Memory B cell (primary cell): ENCODE results near the gene WDFY2.

Experiments used
- ATAC-seq: fragments of 150-1000 bp; cut with Tn5 transposase; 2 replicates; pipeline ENCODE4 v1.10.0; 2021; ENCODE audit warnings: low read depth, mild to moderate bottlenecking, moderate library complexity
- DNase-seq, 2 donors: peaks; one replicate each; pipeline ENCODE4 v3.0.0; 2022; ENCODE audit warnings: low spot score in 2 of 2
- H3K27ac Mint-ChIP-seq: one replicate; pipeline ENCODE4 v1.8.0; 2022; ENCODE audit warnings: mild to moderate bottlenecking, moderate library complexity, mixed read lengths
- H3K27me3 Mint-ChIP-seq: one replicate; pipeline ENCODE4 v1.8.0; 2022; ENCODE audit warnings: mixed read lengths
- H3K36me3 Mint-ChIP-seq: one replicate; pipeline ENCODE4 v1.8.0; 2022; ENCODE audit warnings: mild to moderate bottlenecking, mixed read lengths
- H3K4me1 Mint-ChIP-seq: one replicate; pipeline ENCODE4 v1.8.0; 2022; ENCODE audit warnings: mixed read lengths
- H3K4me3 Mint-ChIP-seq: one replicate; pipeline ENCODE4 v1.8.0; 2022; ENCODE audit warnings: mild to moderate bottlenecking, moderate library complexity, mixed read lengths
- H3K9me3 Mint-ChIP-seq: one replicate; pipeline ENCODE4 v1.8.0; 2022; ENCODE audit warnings: mixed read lengths

Gene WDFY2

GRCh38 chr13:51719394-51719793, 135.1 kb downstream of the WDFY2 start:
- Mint-ChIP-seq H3K4me1 (peaks cover 3% of the 10 kb centered on the region), H3K27me3 (no peaks in the 10 kb centered on the region), H3K9me3 (no peaks in the 10 kb centered on the region), H3K4me3 (no peak overlapping the region), H3K36me3 (peaks cover 15% of the 10 kb centered on the region), H3K27ac (peak overlapping the region; percentile 72)
- ATAC-seq (no peak), DNase-seq (no peak)

- H3K4me1 Mint-ChIP-seq: peaks cover 3% of the 10 kb centered on the region
- no peaks in the 10 kb centered on the region for H3K9me3 Mint-ChIP-seq
- ATAC-seq (peak; percentile 38), DNase-seq (no peak)
- no peaks in the 10 kb centered on the region for H3K27me3 Mint-ChIP-seq
- H3K27ac Mint-ChIP-seq: peak overlapping the region; percentile 72
- H3K4me3 Mint-ChIP-seq: no peak overlapping the region
- H3K36me3 Mint-ChIP-seq: peaks cover 21% of the 10 kb centered on the region
Measured at GRCh38 chr13:51721496-51721895, 137.2 kb downstream of the WDFY2 start.

- no peak overlapping the region for H3K27ac Mint-ChIP-seq
- DNase-seq (no peak), ATAC-seq (no peak)
- no peaks in the 10 kb centered on the region for H3K9me3 Mint-ChIP-seq
- peaks cover 3% of the 10 kb centered on the region for H3K4me1 Mint-ChIP-seq
- H3K27me3 Mint-ChIP-seq: no peaks in the 10 kb centered on the region
- H3K36me3 Mint-ChIP-seq: peaks cover 26% of the 10 kb centered on the region
- no peak overlapping the region for H3K4me3 Mint-ChIP-seq
Measured at GRCh38 chr13:51723529-51723928, 139.3 kb downstream of the WDFY2 start.

- H3K36me3 Mint-ChIP-seq: peaks cover 22% of the 10 kb centered on the region
- DNase-seq: no peak
- no peak for ATAC-seq
- H3K4me3 Mint-ChIP-seq: no peak overlapping the region
- peaks cover 3% of the 10 kb centered on the region for H3K4me1 Mint-ChIP-seq
- H3K27ac Mint-ChIP-seq: no peak overlapping the region
- H3K9me3 Mint-ChIP-seq: no peaks in the 10 kb centered on the region
- H3K27me3 Mint-ChIP-seq: no peaks in the 10 kb centered on the region
Measured at GRCh38 chr13:51724721-51725120, 140.5 kb downstream of the WDFY2 start.

GRCh38 chr13:51726446-51727193, 142.4 kb downstream of the WDFY2 start:
- ATAC-seq: no peak
- H3K36me3 Mint-ChIP-seq: peaks cover 19% of the 10 kb centered on the region
- no peak for DNase-seq
- H3K4me3 Mint-ChIP-seq: no peak overlapping the region
- H3K27ac Mint-ChIP-seq: no peak overlapping the region
- no peaks in the 10 kb centered on the region for H3K27me3 Mint-ChIP-seq
- H3K4me1 Mint-ChIP-seq: no peaks in the 10 kb centered on the region
- H3K9me3 Mint-ChIP-seq: no peaks in the 10 kb centered on the region

GRCh38 chr13:51727634-51728274, 143.5 kb downstream of the WDFY2 start:
- DNase-seq: no peak
- H3K4me1 Mint-ChIP-seq: no peaks in the 10 kb centered on the region

GRCh38 chr13:51728275-51728673, 144.0 kb downstream of the WDFY2 start:
- Mint-ChIP-seq H3K27ac (no peak overlapping the region), H3K4me3 (no peak overlapping the region), H3K9me3 (no peaks in the 10 kb centered on the region), H3K27me3 (no peaks in the 10 kb centered on the region), H3K4me1 (no peaks in the 10 kb centered on the region), H3K36me3 (peaks cover 19% of the 10 kb centered on the region)
- DNase-seq: no peak
- no peak for ATAC-seq

More at GRCh38 chr13:51727634-51728274, 143.5 kb downstream of the WDFY2 start:
- H3K27ac Mint-ChIP-seq: no peak overlapping the region
- peaks cover 20% of the 10 kb centered on the region for H3K36me3 Mint-ChIP-seq
- no peak overlapping the region for H3K4me3 Mint-ChIP-seq
- no peaks in the 10 kb centered on the region for H3K27me3 Mint-ChIP-seq
- ATAC-seq: no peak
- no peaks in the 10 kb centered on the region for H3K9me3 Mint-ChIP-seq

GRCh38 chr13:51728972-51729371, 144.7 kb downstream of the WDFY2 start:
- ATAC-seq: no peak
- no peak for DNase-seq
- H3K9me3 Mint-ChIP-seq: no peaks in the 10 kb centered on the region
- peaks cover 22% of the 10 kb centered on the region for H3K36me3 Mint-ChIP-seq
- H3K4me3 Mint-ChIP-seq: no peak overlapping the region
- H3K27me3 Mint-ChIP-seq: no peaks in the 10 kb centered on the region
- no peak overlapping the region for H3K27ac Mint-ChIP-seq
- H3K4me1 Mint-ChIP-seq: no peaks in the 10 kb centered on the region

- no peaks in the 10 kb centered on the region for H3K4me1 Mint-ChIP-seq
- H3K27me3 Mint-ChIP-seq: no peaks in the 10 kb centered on the region
- no peak overlapping the region for H3K4me3 Mint-ChIP-seq
- H3K9me3 Mint-ChIP-seq: no peaks in the 10 kb centered on the region
- ATAC-seq (no peak), DNase-seq (no peak)
- H3K27ac Mint-ChIP-seq: no peak overlapping the region
- peaks cover 22% of the 10 kb centered on the region for H3K36me3 Mint-ChIP-seq
Measured at GRCh38 chr13:51729866-51730553, 145.7 kb downstream of the WDFY2 start.

- Mint-ChIP-seq H3K36me3 (peaks cover 29% of the 10 kb centered on the region), H3K9me3 (no peaks in the 10 kb centered on the region), H3K27me3 (no peaks in the 10 kb centered on the region), H3K4me1 (peaks cover 3% of the 10 kb centered on the region), H3K4me3 (no peak overlapping the region), H3K27ac (no peak overlapping the region)
- no peak for ATAC-seq
- no peak for DNase-seq
Measured at GRCh38 chr13:51730927-51731326, 146.7 kb downstream of the WDFY2 start.

- no peak overlapping the region for H3K4me3 Mint-ChIP-seq
- H3K4me1 Mint-ChIP-seq: peaks cover 3% of the 10 kb centered on the region
- H3K27ac Mint-ChIP-seq: no peak overlapping the region
- H3K27me3 Mint-ChIP-seq: no peaks in the 10 kb centered on the region
- H3K9me3 Mint-ChIP-seq: no peaks in the 10 kb centered on the region
- ATAC-seq (no peak), DNase-seq (no peak)
- peaks cover 25% of the 10 kb centered on the region for H3K36me3 Mint-ChIP-seq
Measured at GRCh38 chr13:51731759-51732158, 147.5 kb downstream of the WDFY2 start.

GRCh38 chr13:51733374-51734298, 149.4 kb downstream of the WDFY2 start:
- H3K27me3 Mint-ChIP-seq: no peaks in the 10 kb centered on the region
- DNase-seq (no peak), ATAC-seq (no peak)
- H3K27ac Mint-ChIP-seq: no peak overlapping the region
- peaks cover 24% of the 10 kb centered on the region for H3K36me3 Mint-ChIP-seq
- peaks cover 3% of the 10 kb centered on the region for H3K4me1 Mint-ChIP-seq
- no peaks in the 10 kb centered on the region for H3K9me3 Mint-ChIP-seq
- no peak overlapping the region for H3K4me3 Mint-ChIP-seq

GRCh38 chr13:51734786-51735185, 150.5 kb downstream of the WDFY2 start:
- no peak for ATAC-seq
- Mint-ChIP-seq H3K4me1 (peaks cover 3% of the 10 kb centered on the region), H3K9me3 (no peaks in the 10 kb centered on the region), H3K27me3 (no peaks in the 10 kb centered on the region), H3K27ac (no peak overlapping the region), H3K36me3 (peaks cover 34% of the 10 kb centered on the region), H3K4me3 (no peak overlapping the region)
- DNase-seq: no peak
